Measurements from ENCODE around the gene KLHL7. TPM values are rescaled to one million over a fixed set of nuclear protein-coding genes. Genes with fewer than 3 reads are reported as not detected.
"Not testable (repeated sequence)": the region's sequence is repeated elsewhere in the genome, so short reads cannot be mapped to it uniquely, and the experiment has no call there.

KLHL7 gene
- total and polyA plus RNA-seq, 10 donors: 8.8 to 31.6 (median 20.1) TPM

- 69 to 88% (median 83%) methylated on average over 2 of the region's 2 CpGs for WGBS, 5 donors
- DNase-seq: no peak
- Histone ChIP-seq H3K4me1 (peaks cover 0 to 23% (median under 1%) of the 10 kb centered on the region in 6 donors), H3K27ac (no peak overlapping the region), H3K27me3 (replicated peaks in 1 of 7) (no peaks in the 10 kb centered on the region), H3K4me3 (no peak overlapping the region), H3K9me3 (no peaks in the 10 kb centered on the region), H3K36me3 (peaks cover 3 to 100% (median 67%) of the 10 kb centered on the region in 6 donors)
- intact Hi-C loops (cut with DNase I; ENCODE audit: low total_unique reads): no loop called here
- TF ChIP-seq POLR2AphosphoS5 (IDR thresholded peaks at IDR 0.05): no peak
- TF ChIP-seq, protein P1, sequence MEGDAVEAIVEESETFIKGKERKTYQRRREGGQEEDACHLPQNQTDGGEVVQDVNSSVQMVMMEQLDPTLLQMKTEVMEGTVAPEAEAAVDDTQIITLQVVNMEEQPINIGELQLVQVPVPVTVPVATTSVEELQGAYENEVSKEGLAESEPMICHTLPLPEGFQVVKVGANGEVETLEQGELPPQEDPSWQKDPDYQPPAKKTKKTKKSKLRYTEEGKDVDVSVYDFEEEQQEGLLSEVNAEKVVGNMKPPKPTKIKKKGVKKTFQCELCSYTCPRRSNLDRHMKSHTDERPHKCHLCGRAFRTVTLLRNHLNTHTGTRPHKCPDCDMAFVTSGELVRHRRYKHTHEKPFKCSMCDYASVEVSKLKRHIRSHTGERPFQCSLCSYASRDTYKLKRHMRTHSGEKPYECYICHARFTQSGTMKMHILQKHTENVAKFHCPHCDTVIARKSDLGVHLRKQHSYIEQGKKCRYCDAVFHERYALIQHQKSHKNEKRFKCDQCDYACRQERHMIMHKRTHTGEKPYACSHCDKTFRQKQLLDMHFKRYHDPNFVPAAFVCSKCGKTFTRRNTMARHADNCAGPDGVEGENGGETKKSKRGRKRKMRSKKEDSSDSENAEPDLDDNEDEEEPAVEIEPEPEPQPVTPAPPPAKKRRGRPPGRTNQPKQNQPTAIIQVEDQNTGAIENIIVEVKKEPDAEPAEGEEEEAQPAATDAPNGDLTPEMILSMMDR (IDR thresholded peaks at IDR 0.05 in 8 of 11, conservative IDR thresholded peaks at IDR 0.05 in 3 of 11): no peak
- no peak for TF ChIP-seq POLR2A (IDR thresholded peaks at IDR 0.05)
Measured at GRCh38 chr7:23191022-23191421, 85.4 kb downstream of the KLHL7 start.

DNA sequence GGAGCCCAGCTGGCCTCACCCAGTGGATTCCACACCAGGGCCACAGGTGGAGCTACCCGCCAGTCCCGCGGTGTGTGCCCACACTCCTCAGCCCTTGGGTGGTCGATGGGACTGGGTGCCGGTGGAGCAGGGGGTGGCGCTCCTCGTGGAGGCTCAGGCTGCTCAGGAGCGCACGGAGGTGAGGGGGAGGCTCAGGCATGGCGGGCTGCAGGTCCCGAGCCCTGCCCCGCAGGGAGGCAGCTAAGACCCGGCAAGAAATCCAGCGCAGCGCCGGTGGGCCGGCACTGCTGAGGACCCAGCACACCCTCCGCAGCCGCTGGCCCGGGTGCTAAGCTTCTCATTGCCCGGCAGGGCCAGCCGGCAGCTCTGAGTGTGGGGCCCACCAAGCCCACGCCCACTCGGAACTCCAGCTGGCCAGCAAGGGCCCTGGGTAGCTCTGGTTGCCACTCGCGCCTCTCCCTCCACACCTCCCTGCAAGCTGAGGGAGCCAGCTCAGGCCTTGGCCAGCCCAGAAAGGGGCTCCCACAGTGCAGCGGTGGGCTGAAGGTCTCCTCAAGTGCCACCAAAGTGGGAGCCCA, 88.2 kb downstream of the KLHL7 start:
- peak in 1 of 3 donors; percentile 34 for TF ChIP-seq POLR2AphosphoS5 (IDR thresholded peaks at IDR 0.05)
- H3K4me3 ChIP-seq; H3K4me1 ChIP-seq; H3K27ac ChIP-seq; H3K27me3 ChIP-seq (replicated peaks in 1 of 7); intact Hi-C loops (cut with DNase I; ENCODE audit: low total_unique reads); H3K9me3 ChIP-seq; DNase-seq: not testable (repeated sequence)
- WGBS, 5 donors: 94 to 99% (median 98%) methylated on average over 15 to 27 of the region's 27 CpGs
- H3K36me3 ChIP-seq: peaks cover 4 to 100% (median 51%) of the 10 kb centered on the region in 6 donors

DNA sequence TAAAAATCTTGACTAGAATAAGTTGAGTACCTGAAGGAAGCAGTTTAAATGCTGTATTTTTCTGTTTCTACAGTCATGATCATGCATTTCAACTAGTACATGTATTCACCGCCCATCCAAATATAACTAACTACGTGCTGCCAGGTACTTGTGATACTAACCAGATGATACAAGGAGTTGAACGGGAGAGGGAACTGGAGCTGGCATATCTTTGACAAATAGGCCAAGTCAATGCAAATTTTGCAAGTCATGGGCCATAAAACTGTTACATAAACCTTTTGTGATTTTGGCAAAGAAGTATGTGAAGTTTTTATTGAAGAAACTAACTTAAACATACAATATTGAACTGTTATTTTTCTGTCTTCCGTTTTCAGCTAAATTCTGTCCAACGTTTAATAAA, 90.7 kb downstream of the KLHL7 start:
- H3K27ac ChIP-seq: no peak overlapping the region
- H3K9me3 ChIP-seq: no peaks in the 10 kb centered on the region
- DNase-seq: no peak
- H3K4me3 ChIP-seq: no peak overlapping the region
- TF ChIP-seq, protein P1 (IDR thresholded peaks at IDR 0.05 in 8 of 11, conservative IDR thresholded peaks at IDR 0.05 in 3 of 11): no peak
- TF ChIP-seq POLR2AphosphoS5 (IDR thresholded peaks at IDR 0.05): no peak
- no peak for TF ChIP-seq POLR2A (IDR thresholded peaks at IDR 0.05)
- intact Hi-C loops (cut with DNase I; ENCODE audit: low total_unique reads): no loop called here
- 54 to 82% (median 64%) methylated on average over 5 of the region's 5 CpGs for WGBS, 5 donors
- H3K27me3 ChIP-seq (replicated peaks in 1 of 7): no peaks in the 10 kb centered on the region
- H3K36me3 ChIP-seq: peaks cover 8 to 100% (median 64%) of the 10 kb centered on the region in 6 donors
- no peaks in the 10 kb centered on the region for H3K4me1 ChIP-seq

- H3K27ac ChIP-seq; H3K9me3 ChIP-seq; H3K27me3 ChIP-seq (replicated peaks in 1 of 7); H3K4me3 ChIP-seq; H3K4me1 ChIP-seq; DNase-seq; intact Hi-C loops (cut with DNase I; ENCODE audit: low total_unique reads): not testable (repeated sequence)
- H3K36me3 ChIP-seq: peaks cover 8 to 100% (median 60%) of the 10 kb centered on the region in 6 donors
- WGBS, 5 donors: 86 to 96% (median 95%) methylated on average over 5 of the region's 5 CpGs
Measured at GRCh38 chr7:23197745-23198144, 92.2 kb downstream of the KLHL7 start.

DNA sequence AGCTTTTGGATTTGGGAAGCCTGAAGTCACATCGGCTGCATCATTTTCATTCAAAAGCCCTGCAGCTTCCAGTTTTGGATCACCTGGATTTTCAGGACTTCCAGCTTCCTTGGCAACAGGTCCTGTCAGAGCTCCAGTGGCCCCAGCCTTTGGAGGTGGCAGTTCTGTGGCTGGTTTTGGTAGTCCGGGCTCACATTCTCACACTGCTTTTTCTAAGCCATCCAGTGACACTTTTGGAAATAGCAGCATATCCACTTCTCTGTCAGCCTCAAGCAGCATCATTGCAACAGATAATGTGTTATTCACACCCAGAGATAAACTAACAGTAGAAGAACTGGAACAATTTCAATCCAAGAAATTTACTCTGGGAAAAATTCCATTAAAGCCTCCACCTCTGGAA, 94.7 kb downstream of the KLHL7 start:
- WGBS, 5 donors: 96 to 100% (median 97%) methylated on average over 2 of the region's 2 CpGs
- H3K36me3 ChIP-seq: peaks cover 6 to 98% (median 39%) of the 10 kb centered on the region in 6 donors
- no peak overlapping the region for H3K27ac ChIP-seq
- DNase-seq: no peak
- intact Hi-C loops (cut with DNase I; ENCODE audit: low total_unique reads): no loop called here
- H3K9me3 ChIP-seq: no peaks in the 10 kb centered on the region
- TF ChIP-seq POLR2AphosphoS5 (IDR thresholded peaks at IDR 0.05) (no peak), POLR2A (IDR thresholded peaks at IDR 0.05) (no peak)
- TF ChIP-seq, protein P1 (IDR thresholded peaks at IDR 0.05 in 8 of 11, conservative IDR thresholded peaks at IDR 0.05 in 3 of 11): no peak
- H3K4me3 ChIP-seq: no peak overlapping the region
- H3K27me3 ChIP-seq (replicated peaks in 1 of 7): no peaks in the 10 kb centered on the region
- peaks cover 0 to 1% (median 0%) of the 10 kb centered on the region in 6 donors for H3K4me1 ChIP-seq
